ENCODE results near the gene PACSIN1.

PACSIN1 gene

DNA sequence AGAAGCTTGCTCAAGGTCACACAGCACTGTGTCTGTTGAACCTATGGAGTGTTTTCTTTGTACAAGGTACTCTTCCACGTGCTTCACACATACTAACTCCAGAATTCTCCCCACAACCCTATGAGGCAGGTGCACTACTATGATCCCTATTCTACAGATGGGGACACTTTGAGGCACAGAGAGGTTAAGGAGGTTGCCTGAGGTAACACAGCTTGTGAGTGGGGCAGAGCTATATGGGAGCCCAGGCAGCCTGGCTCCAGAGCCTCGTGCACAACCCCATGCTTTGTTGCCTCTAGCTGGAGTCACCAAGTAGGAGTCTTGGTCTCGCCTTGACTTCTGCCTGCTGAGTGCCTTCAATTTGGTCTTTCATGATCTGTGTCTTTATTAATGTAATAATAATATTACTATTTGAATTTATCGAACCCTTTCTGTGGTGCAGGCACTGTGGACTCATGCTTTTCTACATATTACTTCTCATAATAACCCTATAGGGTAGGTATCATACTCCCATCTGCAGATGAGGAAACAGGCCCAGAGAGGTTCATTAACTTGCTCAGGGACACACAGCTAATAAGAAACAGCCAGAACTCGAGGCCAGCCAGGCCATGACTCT lies 103.6 kb downstream of the PACSIN1 start:
- Histone ChIP-seq H3K27ac (ENCODE audit: low read length) (no peak overlapping the region), H3K4me3 (ENCODE audit: low read length) (no peak overlapping the region), H3K4me1 (ENCODE audit: low read length) (no peaks in the 10 kb centered on the region), H3F3A (ENCODE audit: insufficient read depth, low read length) (no peaks in the 10 kb centered on the region), H3K4me2 (ENCODE audit: low read depth, low read length) (no peak overlapping the region), H3K79me2 (ENCODE audit: low read length) (no peaks in the 10 kb centered on the region), H2AFZ (ENCODE audit: low read length) (no peak overlapping the region), H3K9ac (ENCODE audit: low read length) (no peak overlapping the region), H3K27me3 (replicated peaks; ENCODE audit: insufficient read depth, low read length) (no peaks in the 10 kb centered on the region), H4K20me1 (ENCODE audit: insufficient read depth, low read length) (no peaks in the 10 kb centered on the region), H3K36me3 (replicated peaks; ENCODE audit: insufficient read depth, low read length) (no peaks in the 10 kb centered on the region), H3K9me3 (replicated peaks; ENCODE audit: insufficient read depth, low read length) (no peaks in the 10 kb centered on the region), H3K9me2 (replicated peaks; ENCODE audit: insufficient read depth, low read length) (no peaks in the 10 kb centered on the region)
- DNase-seq = no peak
- TF ChIP-seq EZH2phosphoT487 (IDR thresholded peaks at IDR 0.05; ENCODE audit: low read length) (no peak), EZH2 (optimal IDR thresholded peaks at IDR 0.05; ENCODE audit: low read depth, low read length) (no peak)
- TF ChIP-seq, protein P1, sequence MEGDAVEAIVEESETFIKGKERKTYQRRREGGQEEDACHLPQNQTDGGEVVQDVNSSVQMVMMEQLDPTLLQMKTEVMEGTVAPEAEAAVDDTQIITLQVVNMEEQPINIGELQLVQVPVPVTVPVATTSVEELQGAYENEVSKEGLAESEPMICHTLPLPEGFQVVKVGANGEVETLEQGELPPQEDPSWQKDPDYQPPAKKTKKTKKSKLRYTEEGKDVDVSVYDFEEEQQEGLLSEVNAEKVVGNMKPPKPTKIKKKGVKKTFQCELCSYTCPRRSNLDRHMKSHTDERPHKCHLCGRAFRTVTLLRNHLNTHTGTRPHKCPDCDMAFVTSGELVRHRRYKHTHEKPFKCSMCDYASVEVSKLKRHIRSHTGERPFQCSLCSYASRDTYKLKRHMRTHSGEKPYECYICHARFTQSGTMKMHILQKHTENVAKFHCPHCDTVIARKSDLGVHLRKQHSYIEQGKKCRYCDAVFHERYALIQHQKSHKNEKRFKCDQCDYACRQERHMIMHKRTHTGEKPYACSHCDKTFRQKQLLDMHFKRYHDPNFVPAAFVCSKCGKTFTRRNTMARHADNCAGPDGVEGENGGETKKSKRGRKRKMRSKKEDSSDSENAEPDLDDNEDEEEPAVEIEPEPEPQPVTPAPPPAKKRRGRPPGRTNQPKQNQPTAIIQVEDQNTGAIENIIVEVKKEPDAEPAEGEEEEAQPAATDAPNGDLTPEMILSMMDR (IDR thresholded peaks at IDR 0.05; ENCODE audit: low read length) = no peak

DNA sequence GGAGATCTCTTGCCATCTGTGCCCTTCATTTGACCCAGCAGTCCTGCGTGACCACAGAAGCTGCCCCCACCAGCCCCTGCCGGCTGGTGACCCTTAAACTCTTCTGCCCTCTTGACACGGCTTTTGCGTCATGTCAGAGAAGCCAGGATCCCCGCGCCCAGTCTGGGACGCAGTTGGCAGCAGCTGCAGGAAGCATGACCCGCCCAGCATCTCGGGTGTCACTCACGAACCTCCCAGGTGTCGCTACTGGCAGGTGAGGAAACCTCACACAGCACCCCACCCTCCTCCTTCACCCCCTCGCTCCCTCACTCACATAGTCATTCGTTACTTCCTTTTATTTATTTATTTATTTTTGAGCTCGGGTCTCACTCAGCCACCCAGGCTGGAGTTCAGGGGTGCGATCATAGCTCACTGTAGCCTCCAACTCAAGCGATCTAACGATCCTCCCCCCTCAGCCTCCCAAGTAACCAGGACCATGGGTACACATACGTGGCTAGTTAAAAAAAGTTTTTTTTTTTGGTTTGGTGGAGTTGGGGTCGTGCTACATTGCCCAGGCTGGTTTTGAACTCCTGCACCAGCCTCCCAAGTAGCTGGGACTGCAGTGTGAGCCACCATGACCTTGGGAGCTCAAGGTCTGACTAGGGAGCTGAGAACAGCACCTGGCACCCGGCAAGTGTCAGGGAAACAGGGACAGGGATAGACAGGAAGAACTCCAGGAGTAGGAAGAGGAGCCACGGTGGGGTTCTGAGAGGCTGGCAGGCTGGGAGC lies 104.4 kb downstream of the PACSIN1 start:
- H3K9me2 ChIP-seq (replicated peaks; ENCODE audit: insufficient read depth, low read length) = no peaks in the 10 kb centered on the region
- H4K20me1 ChIP-seq (ENCODE audit: insufficient read depth, low read length) = no peaks in the 10 kb centered on the region
- H3K27ac ChIP-seq (ENCODE audit: low read length) = no peak overlapping the region
- H3F3A ChIP-seq (ENCODE audit: insufficient read depth, low read length) = no peaks in the 10 kb centered on the region
- no peaks in the 10 kb centered on the region for H3K27me3 ChIP-seq (replicated peaks; ENCODE audit: insufficient read depth, low read length)
- no peak overlapping the region for H2AFZ ChIP-seq (ENCODE audit: low read length)
- no peaks in the 10 kb centered on the region for H3K9me3 ChIP-seq (replicated peaks; ENCODE audit: insufficient read depth, low read length)
- no peak overlapping the region for H3K9ac ChIP-seq (ENCODE audit: low read length)
- no peaks in the 10 kb centered on the region for H3K4me1 ChIP-seq (ENCODE audit: low read length)
- no peaks in the 10 kb centered on the region for H3K36me3 ChIP-seq (replicated peaks; ENCODE audit: insufficient read depth, low read length)
- TF ChIP-seq, protein P1 (IDR thresholded peaks at IDR 0.05; ENCODE audit: low read length) = no peak
- DNase-seq = no peak
- H3K79me2 ChIP-seq (ENCODE audit: low read length) = no peaks in the 10 kb centered on the region
- H3K4me3 ChIP-seq (ENCODE audit: low read length) = no peak overlapping the region
- H3K4me2 ChIP-seq (ENCODE audit: low read depth, low read length) = no peak overlapping the region

DNA sequence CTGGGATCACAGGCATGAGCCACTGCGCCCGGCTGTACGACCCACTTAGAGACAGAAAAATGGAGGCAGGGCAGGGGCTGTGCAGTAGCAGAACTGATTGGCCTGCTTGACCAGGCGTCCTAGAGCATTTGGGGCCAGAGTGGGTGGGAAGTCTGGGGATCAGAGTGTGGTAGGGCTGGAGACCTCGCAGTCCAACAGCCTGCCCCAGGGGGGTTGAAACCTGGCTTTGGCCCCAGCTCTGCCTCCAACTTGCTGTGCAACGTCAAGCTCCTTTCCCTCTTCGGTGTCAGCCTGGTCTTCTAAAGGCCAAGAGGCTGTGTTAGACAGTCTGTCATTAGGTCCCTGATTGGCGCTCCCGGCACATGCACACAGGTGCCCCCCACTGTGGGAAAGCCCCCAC lies 105.5 kb downstream of the PACSIN1 start:
- no peak overlapping the region for H2AFZ ChIP-seq (ENCODE audit: low read length)
- no peak for TF ChIP-seq EZH2phosphoT487 (IDR thresholded peaks at IDR 0.05; ENCODE audit: low read length)
- no peak for TF ChIP-seq EZH2 (optimal IDR thresholded peaks at IDR 0.05; ENCODE audit: low read depth, low read length)
- TF ChIP-seq, protein P1 (IDR thresholded peaks at IDR 0.05; ENCODE audit: low read length) = no peak

More for the DNA sequence above, 105.5 kb downstream of the PACSIN1 start:
- no peaks in the 10 kb centered on the region for H4K20me1 ChIP-seq (ENCODE audit: insufficient read depth, low read length)
- no peak overlapping the region for H3K4me2 ChIP-seq (ENCODE audit: low read depth, low read length)
- H3K4me3 ChIP-seq (ENCODE audit: low read length) = no peak overlapping the region
- no peak for DNase-seq
- H3K9me3 ChIP-seq (replicated peaks; ENCODE audit: insufficient read depth, low read length) = no peaks in the 10 kb centered on the region
- no peaks in the 10 kb centered on the region for H3K27me3 ChIP-seq (replicated peaks; ENCODE audit: insufficient read depth, low read length)
- H3K4me1 ChIP-seq (ENCODE audit: low read length) = no peaks in the 10 kb centered on the region
- H3K79me2 ChIP-seq (ENCODE audit: low read length) = no peaks in the 10 kb centered on the region
- H3K36me3 ChIP-seq (replicated peaks; ENCODE audit: insufficient read depth, low read length) = no peaks in the 10 kb centered on the region
- H3K9me2 ChIP-seq (replicated peaks; ENCODE audit: insufficient read depth, low read length) = no peaks in the 10 kb centered on the region
- no peak overlapping the region for H3K9ac ChIP-seq (ENCODE audit: low read length)
- H3F3A ChIP-seq (ENCODE audit: insufficient read depth, low read length) = no peaks in the 10 kb centered on the region
- no peak overlapping the region for H3K27ac ChIP-seq (ENCODE audit: low read length)
